Fibroblast of mammary gland (primary cell): ENCODE data around the gene SSRP1.
"Not testable (repeated sequence)": the region's sequence is repeated elsewhere in the genome, so short reads cannot be mapped to it uniquely, and the experiment has no call there.

Experiments used
- DNase-seq: peaks from one replicate; pipeline ENCODE4 v3.0.0-alpha.2; 2010; ENCODE audit warnings: low read depth
- H3K4me3 ChIP-seq: 2 replicates; pipeline ENCODE4 v1.5.1; 2011; ENCODE audit warnings: low read depth, mild to moderate bottlenecking, low read length, moderate library complexity; ENCODE audit not compliant: control insufficient read depth
- TF ChIP-seq, protein P1 (sequence below): conservative IDR thresholded peaks from 2 replicates; pipeline ENCODE4 v1.5.1; 2011; ENCODE audit warnings: low read depth, low read length, inconsistent platforms; ENCODE audit not compliant: control insufficient read depth, insufficient read depth

SSRP1 gene

GRCh38 chr11:57287884-57288283, 47.8 kb downstream of the SSRP1 start:
- TF ChIP-seq, protein P1, sequence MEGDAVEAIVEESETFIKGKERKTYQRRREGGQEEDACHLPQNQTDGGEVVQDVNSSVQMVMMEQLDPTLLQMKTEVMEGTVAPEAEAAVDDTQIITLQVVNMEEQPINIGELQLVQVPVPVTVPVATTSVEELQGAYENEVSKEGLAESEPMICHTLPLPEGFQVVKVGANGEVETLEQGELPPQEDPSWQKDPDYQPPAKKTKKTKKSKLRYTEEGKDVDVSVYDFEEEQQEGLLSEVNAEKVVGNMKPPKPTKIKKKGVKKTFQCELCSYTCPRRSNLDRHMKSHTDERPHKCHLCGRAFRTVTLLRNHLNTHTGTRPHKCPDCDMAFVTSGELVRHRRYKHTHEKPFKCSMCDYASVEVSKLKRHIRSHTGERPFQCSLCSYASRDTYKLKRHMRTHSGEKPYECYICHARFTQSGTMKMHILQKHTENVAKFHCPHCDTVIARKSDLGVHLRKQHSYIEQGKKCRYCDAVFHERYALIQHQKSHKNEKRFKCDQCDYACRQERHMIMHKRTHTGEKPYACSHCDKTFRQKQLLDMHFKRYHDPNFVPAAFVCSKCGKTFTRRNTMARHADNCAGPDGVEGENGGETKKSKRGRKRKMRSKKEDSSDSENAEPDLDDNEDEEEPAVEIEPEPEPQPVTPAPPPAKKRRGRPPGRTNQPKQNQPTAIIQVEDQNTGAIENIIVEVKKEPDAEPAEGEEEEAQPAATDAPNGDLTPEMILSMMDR = no peak
- DNase-seq = no peak

GRCh38 chr11:57283231-57283990, 52.3 kb downstream of the SSRP1 start:
- no peak overlapping the region for H3K4me3 ChIP-seq
- TF ChIP-seq, protein P1 = no peak
- peak; percentile 44 for DNase-seq

More at GRCh38 chr11:57287884-57288283, 47.8 kb downstream of the SSRP1 start:
- no peak overlapping the region for H3K4me3 ChIP-seq

DNA sequence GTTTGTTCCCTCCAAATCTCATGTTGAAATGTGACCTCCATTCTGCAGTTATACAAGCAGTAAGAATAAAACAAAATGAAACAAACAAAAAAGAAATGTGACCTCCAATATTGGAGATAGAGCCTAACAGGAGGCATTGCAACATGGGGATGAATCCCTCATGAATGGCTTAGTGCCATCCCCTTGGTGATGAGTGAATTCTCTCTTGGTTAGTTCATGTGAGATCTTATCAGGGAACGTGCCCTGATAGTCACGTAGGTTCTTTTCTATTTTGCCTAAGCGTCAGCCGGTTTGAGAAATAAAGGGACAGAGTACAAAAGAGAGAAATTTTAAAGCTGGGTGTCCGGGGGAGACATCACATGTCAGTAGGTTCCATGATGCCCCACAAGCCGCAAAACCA, 54.1 kb downstream of the SSRP1 start:
- not testable (repeated sequence) for H3K4me3 ChIP-seq, DNase-seq

DNA sequence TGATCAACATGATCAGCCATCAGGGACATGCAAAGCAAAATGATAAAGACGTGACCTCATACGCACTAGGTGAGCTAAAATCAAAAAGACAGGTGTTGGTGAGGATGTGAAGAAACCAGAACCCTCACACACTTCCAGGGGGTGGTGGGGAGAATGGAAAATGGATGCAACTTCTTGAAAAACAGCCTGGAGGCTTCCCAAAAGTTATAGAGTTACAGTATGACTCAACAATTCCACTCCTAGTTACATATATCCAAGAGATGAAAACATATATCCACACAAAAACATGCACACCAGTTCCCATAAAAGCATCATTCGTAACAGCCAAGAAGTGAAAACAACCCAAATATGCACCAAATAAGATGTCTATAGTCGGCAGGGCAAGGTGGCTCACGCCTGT, 56.6 kb downstream of the SSRP1 start:
- no peak overlapping the region for H3K4me3 ChIP-seq
- TF ChIP-seq, protein P1 = no peak
- peak; percentile 68 for DNase-seq

- TF ChIP-seq, protein P1 = no peak
- DNase-seq = no peak
- H3K4me3 ChIP-seq = no peak overlapping the region
These were observed 57.0 kb downstream of the SSRP1 start for GRCh38 chr11:57278721-57279095.

GRCh38 chr11:57277845-57278720, 57.6 kb downstream of the SSRP1 start:
- TF ChIP-seq, protein P1 = peak; percentile 87
- peak; percentile 70 for DNase-seq
- H3K4me3 ChIP-seq = no peak overlapping the region
